Measurements from ENCODE around the gene GPR26.

GPR26 gene

DNA sequence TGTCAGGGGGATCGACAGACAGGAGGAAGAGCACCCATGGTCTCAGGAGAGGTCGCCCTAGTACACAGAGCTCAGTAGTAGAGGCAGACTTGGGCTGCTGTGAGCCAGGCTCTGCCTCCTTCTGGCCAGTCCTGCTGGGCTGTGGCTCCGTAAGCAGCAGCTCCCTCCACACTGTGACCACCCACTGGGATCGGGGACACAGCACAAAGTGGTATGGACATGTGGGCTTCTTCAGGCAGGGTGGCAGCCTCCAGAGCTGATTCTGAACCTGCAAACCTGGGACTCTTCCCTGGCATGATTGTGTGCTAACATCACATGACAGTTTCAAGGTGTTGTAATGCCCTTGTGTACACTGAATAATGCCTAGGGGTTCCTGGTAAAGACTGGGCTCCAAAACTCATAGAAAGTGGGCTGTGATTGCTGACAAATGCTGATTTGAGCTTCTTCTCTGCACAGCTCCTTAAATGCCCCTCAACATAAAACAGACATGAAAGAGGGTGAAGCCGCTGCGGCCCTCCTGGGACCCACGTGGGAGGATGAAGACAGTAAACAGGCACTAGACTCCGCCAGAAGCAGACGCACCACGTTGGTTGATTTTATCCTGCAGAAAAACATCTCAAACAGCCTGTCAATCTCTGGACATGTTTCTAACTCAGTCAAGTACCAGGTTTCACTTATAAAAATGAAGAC lies 76.7 kb downstream of the GPR26 start:
- TF ChIP-seq GATA3 (IDR thresholded peaks at IDR 0.05; ENCODE audit: low read depth, low read length) (no peak), GATA2 (IDR thresholded peaks at IDR 0.05; ENCODE audit: low read depth, low read length) (peak; percentile 44; the same call in 1 of the 2 replicates)

DNA sequence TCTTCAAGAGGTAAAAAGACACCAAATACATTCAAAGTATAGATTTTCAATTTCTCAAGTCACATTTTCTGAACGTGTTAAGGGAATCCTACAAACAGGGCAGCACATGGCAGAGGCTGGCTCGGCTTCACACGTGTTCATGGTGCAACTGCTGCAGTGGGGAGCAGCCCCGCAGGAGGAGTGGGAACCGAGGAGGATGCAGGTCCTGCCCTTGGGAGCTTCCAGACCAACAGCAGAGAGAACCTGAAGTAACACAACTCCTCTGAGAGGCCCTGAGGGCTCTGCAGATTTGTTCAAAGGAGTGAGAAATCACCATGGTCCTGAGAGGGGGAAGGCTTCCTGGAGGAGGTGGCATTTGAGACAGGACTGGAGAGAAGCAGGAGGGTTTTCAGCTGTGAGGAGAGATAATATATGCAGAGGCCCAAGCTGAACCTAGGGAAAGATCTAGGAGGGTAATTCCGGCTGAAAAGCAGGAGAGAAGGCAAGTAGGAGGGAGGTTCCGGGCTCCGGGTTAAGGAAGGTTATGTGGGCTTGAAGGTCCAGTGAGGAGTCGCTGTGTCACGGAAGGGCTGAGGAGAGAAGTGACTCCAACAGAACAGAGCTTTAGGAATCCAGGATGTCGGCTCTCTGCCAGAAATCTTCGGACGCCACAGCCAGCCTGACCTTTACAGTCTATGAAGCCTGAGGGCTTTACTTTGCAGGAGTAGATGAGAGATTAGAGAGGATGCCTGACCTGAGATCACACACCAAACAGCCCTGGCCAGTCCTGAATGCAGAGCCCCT lies 77.5 kb downstream of the GPR26 start:
- TF ChIP-seq GATA2 (IDR thresholded peaks at IDR 0.05; ENCODE audit: low read depth, low read length) (peak; percentile 91), GATA3 (IDR thresholded peaks at IDR 0.05; ENCODE audit: low read depth, low read length) (no peak)

DNA sequence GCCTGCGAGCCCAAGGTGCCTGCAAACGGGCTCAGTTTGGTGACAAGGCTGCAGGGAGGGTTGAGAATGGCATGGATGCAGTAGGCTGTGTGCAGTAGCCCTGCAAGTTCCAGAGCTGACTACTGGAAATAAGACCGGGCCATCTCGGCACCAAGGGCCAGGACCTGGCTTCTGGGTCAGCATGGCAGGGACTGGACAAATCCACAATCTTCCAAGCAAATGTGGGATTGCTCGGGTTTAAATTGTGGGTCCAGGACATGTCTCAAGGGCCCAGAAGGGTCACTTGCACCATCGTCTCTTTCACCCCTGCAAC lies 78.0 kb downstream of the GPR26 start:
- TF ChIP-seq GATA3 (IDR thresholded peaks at IDR 0.05; ENCODE audit: low read depth, low read length) (no peak), GATA2 (IDR thresholded peaks at IDR 0.05; ENCODE audit: low read depth, low read length) (no peak)
